Stimulated activated CD4-positive, alpha-beta T cell treated with anti-CD3 and anti-CD28 coated beads, Interleukin-2, amount 100 ng/mL, for 48 hours (primary cell): ENCODE results near the gene MED12L.

Source experiments
- DNase-seq, 2 donors: peaks; one replicate each; pipeline ENCODE4 v3.0.0-alpha.2; 2020

The MED12L gene

GRCh38 chr3:151264605-151265004 lies 179.1 kb downstream of the MED12L start:
- DNase-seq: no peak

- DNase-seq: no peak
These were observed 179.7 kb downstream of the MED12L start for GRCh38 chr3:151265166-151265565.

GRCh38 chr3:151265866-151266265 lies 180.4 kb downstream of the MED12L start:
- DNase-seq: no peak

- DNase-seq: no peak
These were observed 181.6 kb downstream of the MED12L start for GRCh38 chr3:151267066-151267465.

GRCh38 chr3:151268267-151269235 lies 183.1 kb downstream of the MED12L start:
- DNase-seq: peak in 1 of 2 donors; percentile 17

GRCh38 chr3:151269631-151270030 lies 184.2 kb downstream of the MED12L start:
- DNase-seq: no peak

GRCh38 chr3:151275091-151275490 lies 189.6 kb downstream of the MED12L start:
- DNase-seq: no peak

GRCh38 chr3:151276038-151276686 lies 190.7 kb downstream of the MED12L start:
- no peak for DNase-seq

- no peak for DNase-seq
These were observed 191.2 kb downstream of the MED12L start for GRCh38 chr3:151276687-151277042.

- no peak for DNase-seq
These were observed 192.8 kb downstream of the MED12L start, which contains the start of gene P2RY14 for GRCh38 chr3:151278230-151278629. Gene P2RY14 (minus strand): TSS chr3:151278542. CDS start chr3:151214316, 64,226 bp downstream.

- DNase-seq: no peak
These were observed 196.3 kb downstream of the MED12L start for GRCh38 chr3:151281671-151282324.

GRCh38 chr3:151282921-151283320 lies 197.5 kb downstream of the MED12L start:
- DNase-seq: no peak

GRCh38 chr3:151283387-151283786 lies 197.9 kb downstream of the MED12L start:
- DNase-seq: no peak

- DNase-seq: no peak
These were observed 198.5 kb downstream of the MED12L start for GRCh38 chr3:151283907-151284461.

GRCh38 chr3:151285940-151286339 lies 200.5 kb downstream of the MED12L start:
- DNase-seq: no peak

- DNase-seq: no peak
These were observed 204.0 kb downstream of the MED12L start for GRCh38 chr3:151289445-151289844.

GRCh38 chr3:151290673-151291072 lies 205.2 kb downstream of the MED12L start:
- no peak for DNase-seq

GRCh38 chr3:151293127-151293526 lies 207.7 kb downstream of the MED12L start:
- DNase-seq: no peak

- DNase-seq: no peak
These were observed 210.8 kb downstream of the MED12L start for GRCh38 chr3:151296226-151296625.

GRCh38 chr3:151297429-151297828 lies 212.0 kb downstream of the MED12L start:
- no peak for DNase-seq

- no peak for DNase-seq
These were observed 213.5 kb downstream of the MED12L start for GRCh38 chr3:151299006-151299405.

GRCh38 chr3:151300539-151300938 lies 215.1 kb downstream of the MED12L start:
- no peak for DNase-seq

GRCh38 chr3:151301787-151302186 lies 216.3 kb downstream of the MED12L start:
- DNase-seq: no peak
